Upper lobe of left lung (tissue), 6 donors: ENCODE results near the gene GK2. TPM values are rescaled to one million over a fixed set of nuclear protein-coding genes. Genes with fewer than 3 reads are reported as not detected.

ENCODE experiments used
- ATAC-seq, 2 donors: fragments of 200-7000 bp; cut with Tn5 transposase; one replicate each; pipeline ENCODE4 v1.9.1; 2022; ENCODE audit warnings: mild to moderate bottlenecking in 2 of 2, moderate library complexity in 2 of 2; ENCODE audit not compliant: low FRiP score in 2 of 2
- DNase-seq, 2 donors: peaks; one replicate each; pipeline ENCODE4 v3.0.0-alpha.2; 2019 to 2020
- H3K27ac ChIP-seq, 4 donors: fragments of 200-600 bp; sonication (generic); one replicate each; pipeline ENCODE4 v1.5.1; 2016 to 2019
- H3K27me3 ChIP-seq, 4 donors: fragments of 200-600 bp; sonication (generic); one replicate each; pipeline ENCODE4 v1.5.1; 2017 to 2019
- H3K36me3 ChIP-seq, 4 donors: fragments of 200-600 bp; sonication (generic); one replicate each; pipeline ENCODE4 v1.5.1; 2016 to 2019
- H3K4me1 ChIP-seq, 4 donors: fragments of 200-600 bp; sonication (generic); one replicate each; pipeline ENCODE4 v1.5.1; 2018 to 2019
- H3K4me3 ChIP-seq, 4 donors: fragments of 200-600 bp; sonication (generic); one replicate each; pipeline ENCODE4 v1.5.1; 2017 to 2019; ENCODE audit warnings: mild to moderate bottlenecking in 2 of 4, moderate library complexity in 1 of 4
- H3K9me3 ChIP-seq, 4 donors: fragments of 200-600 bp; sonication (generic); one replicate each; pipeline ENCODE4 v1.5.1; 2018 to 2019
- EP300 ChIP-seq, 4 donors: sonication (generic); formaldehyde crosslinking; IDR thresholded peaks; one replicate each; pipeline ENCODE4 v1.5.1; 2017; ENCODE audit warnings: antibody characterized with exemption in 4 of 4, control low read depth in 2 of 4
- POLR2A ChIP-seq, 4 donors: fragments of 450-650 bp; IDR thresholded peaks; one replicate each; pipeline ENCODE4 v1.5.1; 2016 to 2017; ENCODE audit warnings: antibody characterized with exemption in 4 of 4, mild to moderate bottlenecking in 2 of 4
- POLR2AphosphoS5 ChIP-seq, 2 donors: sonication (generic); formaldehyde crosslinking; IDR thresholded peaks; one replicate each; pipeline ENCODE4 v1.5.1; 2017; ENCODE audit warnings: antibody characterized with exemption in 2 of 2
- WGBS, 2 donors: methylation state at CpG; one replicate each; pipeline ENCODE4 v1.1.5; 2017 to 2018; 5-methylcytosine and 5-hydroxymethylcytosine counted together
- total RNA-seq, 6 donors: library from RNA; depleted of rRNA in 4 of 6; stranded (reverse); fragments of >200 nt in 4 of 6; gene quantifications; one replicate each; pipeline versions ENCODE4 v1.1.0 to v1.2.1, GENCODE V29; 2016 to 2021
- TF ChIP-seq, protein P1 (sequence below), 6 experiments: fragments of 450-650 bp in 4 of 6; fragments of 200-600 bp in 2 of 6; sonication (generic) in 2 of 6; IDR thresholded peaks; one replicate each; pipeline ENCODE4 v1.5.1; 2016 to 2019; ENCODE audit warnings: antibody characterized with exemption in 6 of 6
- donor health status: DM: no; HTN: no; CAD: no; lungs with moderate emphysema.
- donor health status: DM: no; HTN: yes; CAD: no; lungs with severe emphysema.

The GK2 gene
- total RNA-seq, 6 donors from 2014 or later: not detected

DNA sequence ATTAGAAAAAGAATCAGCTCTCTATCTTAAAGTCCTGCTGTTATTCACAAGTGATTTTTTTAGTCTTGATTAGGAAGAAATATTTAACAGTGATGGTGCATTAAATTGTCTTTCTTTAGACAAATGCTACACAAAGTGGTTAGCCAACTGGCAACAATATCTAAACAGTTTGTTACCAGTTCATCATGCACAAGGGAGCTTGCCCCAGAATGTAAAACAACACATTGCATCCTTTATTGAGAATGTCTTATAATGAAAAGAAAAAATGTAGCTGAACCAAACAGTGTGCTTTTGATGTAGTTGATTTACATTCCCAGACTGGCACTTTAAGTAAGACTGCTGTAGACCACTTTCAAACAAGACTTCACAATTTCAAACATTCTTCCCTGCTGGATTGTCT lies 48.0 kb downstream of the GK2 start:
- H3K27ac ChIP-seq: no peak overlapping the region
- no peaks in the 10 kb centered on the region for H3K4me1 ChIP-seq
- H3K9me3 ChIP-seq: no peaks in the 10 kb centered on the region
- no peak overlapping the region for H3K4me3 ChIP-seq
- no peaks in the 10 kb centered on the region for H3K36me3 ChIP-seq
- ATAC-seq (no peak), DNase-seq (no peak)
- no peak for TF ChIP-seq POLR2A (IDR thresholded peaks at IDR 0.05)
- TF ChIP-seq EP300 (IDR thresholded peaks at IDR 0.05): no peak
- TF ChIP-seq, protein P1, sequence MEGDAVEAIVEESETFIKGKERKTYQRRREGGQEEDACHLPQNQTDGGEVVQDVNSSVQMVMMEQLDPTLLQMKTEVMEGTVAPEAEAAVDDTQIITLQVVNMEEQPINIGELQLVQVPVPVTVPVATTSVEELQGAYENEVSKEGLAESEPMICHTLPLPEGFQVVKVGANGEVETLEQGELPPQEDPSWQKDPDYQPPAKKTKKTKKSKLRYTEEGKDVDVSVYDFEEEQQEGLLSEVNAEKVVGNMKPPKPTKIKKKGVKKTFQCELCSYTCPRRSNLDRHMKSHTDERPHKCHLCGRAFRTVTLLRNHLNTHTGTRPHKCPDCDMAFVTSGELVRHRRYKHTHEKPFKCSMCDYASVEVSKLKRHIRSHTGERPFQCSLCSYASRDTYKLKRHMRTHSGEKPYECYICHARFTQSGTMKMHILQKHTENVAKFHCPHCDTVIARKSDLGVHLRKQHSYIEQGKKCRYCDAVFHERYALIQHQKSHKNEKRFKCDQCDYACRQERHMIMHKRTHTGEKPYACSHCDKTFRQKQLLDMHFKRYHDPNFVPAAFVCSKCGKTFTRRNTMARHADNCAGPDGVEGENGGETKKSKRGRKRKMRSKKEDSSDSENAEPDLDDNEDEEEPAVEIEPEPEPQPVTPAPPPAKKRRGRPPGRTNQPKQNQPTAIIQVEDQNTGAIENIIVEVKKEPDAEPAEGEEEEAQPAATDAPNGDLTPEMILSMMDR (IDR thresholded peaks at IDR 0.05): no peak
- TF ChIP-seq POLR2AphosphoS5 (IDR thresholded peaks at IDR 0.05): no peak
- H3K27me3 ChIP-seq: no peaks in the 10 kb centered on the region

DNA sequence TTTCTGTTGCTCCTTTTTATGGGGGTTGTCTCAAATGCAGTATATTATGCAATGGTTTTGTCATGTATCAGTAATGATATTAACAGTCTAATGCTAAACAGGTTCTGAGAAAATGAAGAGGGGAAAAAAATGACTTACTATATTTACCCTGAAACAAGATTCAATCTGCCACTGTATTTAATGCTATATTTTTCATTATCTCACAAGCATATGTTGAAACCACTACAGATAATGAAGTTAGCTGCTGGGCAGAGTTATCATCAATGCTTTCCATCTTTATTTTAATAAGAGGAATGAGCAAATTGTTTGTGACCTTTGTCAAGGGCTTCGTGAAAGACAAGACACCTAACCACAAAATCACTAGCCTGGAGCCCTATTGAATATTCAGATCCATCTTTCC lies 49.6 kb downstream of the GK2 start:
- ATAC-seq: no peak
- H3K27ac ChIP-seq: no peak overlapping the region
- TF ChIP-seq POLR2AphosphoS5 (IDR thresholded peaks at IDR 0.05) (no peak), EP300 (IDR thresholded peaks at IDR 0.05) (no peak), POLR2A (IDR thresholded peaks at IDR 0.05) (no peak)
- TF ChIP-seq, protein P1 (IDR thresholded peaks at IDR 0.05): no peak
- 81 to 82% methylated on average over 1 of the region's 1 CpG for WGBS, 2 donors
- no peak for DNase-seq
- H3K4me1 ChIP-seq: no peaks in the 10 kb centered on the region
- no peak overlapping the region for H3K4me3 ChIP-seq
- no peaks in the 10 kb centered on the region for H3K36me3 ChIP-seq
- no peaks in the 10 kb centered on the region for H3K9me3 ChIP-seq
- no peaks in the 10 kb centered on the region for H3K27me3 ChIP-seq

DNA sequence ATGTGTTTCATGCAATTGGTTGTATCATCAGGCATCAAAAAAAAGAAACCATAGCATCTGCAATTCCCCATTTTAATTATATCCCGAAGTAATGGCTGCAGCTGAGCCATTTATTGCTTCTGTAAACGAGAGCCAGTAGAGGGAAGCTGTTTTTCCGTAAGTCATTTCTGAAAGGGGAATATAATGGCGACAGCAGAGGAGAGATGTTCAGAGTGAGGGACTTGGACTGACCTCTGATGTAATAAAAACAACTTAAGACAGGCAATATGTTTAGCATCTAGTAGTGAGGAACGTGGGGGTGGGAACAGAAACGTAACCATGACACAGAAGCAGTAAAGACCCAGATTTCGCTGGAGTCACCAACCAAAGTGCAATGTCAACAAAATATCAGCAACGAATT lies 50.7 kb downstream of the GK2 start:
- DNase-seq: no peak
- WGBS, 2 donors: 77% methylated on average over 8 of the region's 8 CpGs
- no peaks in the 10 kb centered on the region for H3K9me3 ChIP-seq
- no peaks in the 10 kb centered on the region for H3K36me3 ChIP-seq
- H3K27ac ChIP-seq: no peak overlapping the region
- H3K4me3 ChIP-seq: no peak overlapping the region
- no peaks in the 10 kb centered on the region for H3K4me1 ChIP-seq
- H3K27me3 ChIP-seq: no peaks in the 10 kb centered on the region
- TF ChIP-seq, protein P1 (IDR thresholded peaks at IDR 0.05): no peak
- no peak for TF ChIP-seq POLR2AphosphoS5 (IDR thresholded peaks at IDR 0.05)
- TF ChIP-seq EP300 (IDR thresholded peaks at IDR 0.05): no peak
- TF ChIP-seq POLR2A (IDR thresholded peaks at IDR 0.05): no peak
- no peak for ATAC-seq

Other genes with a start within 250 kb of the GK2 start
- gene NAA11, start 82.2 kb downstream of the GK2 start, total RNA-seq: not detected